Lower lobe of right lung (tissue), 2 donors: Measurements from ENCODE around the gene ARID2. TPM values are rescaled to one million over a fixed set of nuclear protein-coding genes. Genes with fewer than 3 reads are reported as not detected.

Source experiments
- ATAC-seq, 2 donors: fragments of 200-7000 bp; cut with Tn5 transposase; one replicate each; pipeline ENCODE4 v1.9.1; 2020 to 2022; ENCODE audit warnings: mild to moderate bottlenecking in 2 of 2, moderate library complexity in 2 of 2
- DNase-seq: peaks from one replicate; pipeline ENCODE4 v3.0.0-alpha.2; 2020
- H3K27ac ChIP-seq: fragments of 200-600 bp; one replicate; pipeline ENCODE4 v1.8.0; 2022
- H3K27me3 ChIP-seq: fragments of 200-600 bp; one replicate; pipeline ENCODE4 v1.8.0; 2022; ENCODE audit warnings: low read depth
- H3K36me3 ChIP-seq: fragments of 200-600 bp; one replicate; pipeline ENCODE4 v1.8.0; 2022; ENCODE audit warnings: mild to moderate bottlenecking
- H3K4me1 ChIP-seq: fragments of 200-600 bp; one replicate; pipeline ENCODE4 v1.8.0; 2022
- H3K4me3 ChIP-seq: fragments of 200-600 bp; one replicate; pipeline ENCODE4 v1.8.0; 2022; ENCODE audit warnings: mild to moderate bottlenecking
- H3K9me3 ChIP-seq: fragments of 200-600 bp; one replicate; pipeline ENCODE4 v1.8.0; 2022
- CTCF ChIP-seq: fragments of 200-600 bp; IDR thresholded peaks from one replicate; pipeline ENCODE4 v1.8.0; 2022; ENCODE audit warnings: antibody characterized with exemption, mild to moderate bottlenecking
- intact Hi-C: fragments of 100-400 bp; cut with DNase I; formaldehyde crosslinking; loops from one replicate; pipeline ENCODE4 v1.11.0; 2022
- total RNA-seq: library from RNA; stranded (reverse); fragmentation: NEBNext Ultra II Directional; extraction: Animal tissue kit (Norgen Biotek cat#: 25700); gene quantifications from one replicate; pipeline ENCODE4 v1.2.1, GENCODE V29; 2021
- donor health status: DM: no; HTN: yes; CAD: no; lungs with severe emphysema.

ARID2 gene
- total RNA-seq, 1 donor from 2014 or later = 26.3 TPM

DNA sequence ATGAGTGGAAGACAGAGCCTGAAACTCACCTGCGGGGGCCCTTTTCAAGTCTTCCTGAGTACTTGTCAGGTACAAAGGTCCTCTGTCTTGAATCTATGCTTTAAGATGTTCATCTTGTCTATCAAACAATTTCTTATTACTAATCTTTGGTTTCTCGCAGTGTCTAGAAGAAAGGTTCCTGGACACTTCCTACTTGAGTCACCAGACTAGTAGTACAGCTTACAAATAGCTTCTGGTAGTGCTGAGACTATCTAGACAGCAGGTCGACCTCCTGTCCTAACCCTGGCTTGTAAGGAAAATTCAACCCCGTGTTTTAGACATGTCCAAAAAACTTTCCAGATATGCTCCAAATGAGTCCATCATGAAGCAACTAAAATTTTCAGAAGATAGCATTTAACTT lies 11.2 kb upstream of the ARID2 start:
- intact Hi-C loops = no loop called here
- Histone ChIP-seq H3K9me3 (no peaks in the 10 kb centered on the region), H3K36me3 (no peaks in the 10 kb centered on the region), H3K27ac (no peak overlapping the region), H3K27me3 (no peaks in the 10 kb centered on the region), H3K4me1 (peaks cover 20% of the 10 kb centered on the region), H3K4me3 (no peak overlapping the region)
- DNase-seq (no peak), ATAC-seq (no peak)
- no peak for TF ChIP-seq CTCF

- Histone ChIP-seq H3K4me3 (no peak overlapping the region), H3K9me3 (no peaks in the 10 kb centered on the region), H3K27ac (no peak overlapping the region), H3K27me3 (no peaks in the 10 kb centered on the region), H3K4me1 (peaks cover 38% of the 10 kb centered on the region), H3K36me3 (no peaks in the 10 kb centered on the region)
- TF ChIP-seq CTCF = no peak
- DNase-seq (no peak), ATAC-seq (no peak)
- intact Hi-C loops = no loop called here
Observed at GRCh38 chr12:45720069-45720468, 9.4 kb upstream of the ARID2 start.

DNA sequence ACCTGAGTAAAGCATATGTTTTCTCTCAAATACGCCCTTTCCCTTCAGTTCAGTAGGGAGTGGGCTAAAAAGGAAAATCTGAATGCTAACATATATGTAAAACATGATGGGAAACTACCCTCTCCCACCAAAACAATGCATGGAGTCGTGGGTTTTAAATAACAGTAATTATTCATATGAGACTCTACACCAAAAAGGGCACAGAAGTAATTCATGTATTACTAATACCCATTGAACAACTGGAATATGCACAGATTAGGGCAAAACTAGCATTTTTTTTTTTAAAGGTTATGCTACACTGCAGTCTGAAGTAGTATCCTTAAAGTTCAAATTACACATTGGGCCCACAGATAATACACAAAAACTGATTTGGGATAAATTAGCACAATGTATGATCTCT lies 8.1 kb upstream of the ARID2 start:
- peaks cover 44% of the 10 kb centered on the region for H3K4me1 ChIP-seq
- no peak for TF ChIP-seq CTCF
- no peak overlapping the region for H3K27ac ChIP-seq
- intact Hi-C loops = no loop called here
- DNase-seq (no peak), ATAC-seq (no peak)
- H3K27me3 ChIP-seq = no peaks in the 10 kb centered on the region
- H3K4me3 ChIP-seq = no peak overlapping the region
- H3K36me3 ChIP-seq = no peaks in the 10 kb centered on the region
- no peaks in the 10 kb centered on the region for H3K9me3 ChIP-seq

DNA sequence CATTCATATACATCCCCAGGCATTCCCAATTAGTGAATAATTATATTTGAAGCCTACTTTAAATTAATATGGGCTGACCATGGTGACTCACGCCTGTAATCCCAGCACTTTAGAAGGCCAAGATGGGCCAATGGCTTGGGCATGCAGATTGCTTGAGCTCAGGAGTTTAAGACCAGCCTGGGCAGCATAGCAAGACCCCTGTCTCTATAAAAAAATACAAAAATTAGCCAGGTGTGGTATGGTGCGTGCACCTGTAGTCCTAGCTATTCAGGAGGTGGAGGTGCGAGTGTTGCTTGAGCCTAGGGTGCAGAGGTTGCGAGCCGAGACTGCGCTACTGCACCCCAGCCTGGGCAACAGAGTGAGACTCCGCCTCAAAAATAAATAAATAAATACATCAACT lies 7.6 kb upstream of the ARID2 start:
- intact Hi-C loops = no loop called here
- no peak for DNase-seq
- peaks cover 44% of the 10 kb centered on the region for H3K4me1 ChIP-seq
- no peak overlapping the region for H3K4me3 ChIP-seq
- H3K9me3 ChIP-seq = no peaks in the 10 kb centered on the region
- no peaks in the 10 kb centered on the region for H3K36me3 ChIP-seq
- no peaks in the 10 kb centered on the region for H3K27me3 ChIP-seq
- ATAC-seq = no peak
- no peak overlapping the region for H3K27ac ChIP-seq
- no peak for TF ChIP-seq CTCF

- TF ChIP-seq CTCF = peak; percentile 66
- no peak for DNase-seq
- no peaks in the 10 kb centered on the region for H3K27me3 ChIP-seq
- ATAC-seq = no peak
- no peaks in the 10 kb centered on the region for H3K36me3 ChIP-seq
- peaks cover 44% of the 10 kb centered on the region for H3K4me1 ChIP-seq
- H3K9me3 ChIP-seq = no peaks in the 10 kb centered on the region
- intact Hi-C loops = no loop called here
- H3K4me3 ChIP-seq = peak overlapping the region; percentile 85
- peak overlapping the region; percentile 97 for H3K27ac ChIP-seq
Observed at GRCh38 chr12:45725631-45726602, 3.6 kb upstream of the ARID2 start.
